NCI-H1694 (cell line): ENCODE measurements around the gene RPGR.

Source experiments
- DNase-seq: peaks from one replicate; lab custom pipeline; 2025; lab: John Stamatoyannopoulos, UW

RPGR gene

GRCh38 chrX:38262715-38263620 is 64.3 kb downstream of the RPGR start:
- DNase-seq: no peak

GRCh38 chrX:38260231-38260630 is 67.1 kb downstream of the RPGR start:
- DNase-seq: peak; percentile 0

GRCh38 chrX:38256019-38256418 is 71.3 kb downstream of the RPGR start:
- no peak for DNase-seq

- no peak for DNase-seq
These were observed 77.3 kb downstream of the RPGR start for GRCh38 chrX:38249965-38250364.

- DNase-seq: no peak
These were observed 80.3 kb downstream of the RPGR start for GRCh38 chrX:38247051-38247450.

GRCh38 chrX:38240541-38240940 is 86.8 kb downstream of the RPGR start:
- no peak for DNase-seq

- no peak for DNase-seq
These were observed 90.3 kb downstream of the RPGR start for GRCh38 chrX:38236901-38237615.

- no peak for DNase-seq
These were observed 93.2 kb downstream of the RPGR start for GRCh38 chrX:38233891-38234667.

GRCh38 chrX:38232079-38232686 is 95.1 kb downstream of the RPGR start:
- DNase-seq: no peak

- DNase-seq: no peak
These were observed 102.2 kb downstream of the RPGR start for GRCh38 chrX:38225093-38225492.

- DNase-seq: no peak
These were observed 103.1 kb downstream of the RPGR start for GRCh38 chrX:38224160-38224559.

GRCh38 chrX:38221391-38221929 is 105.8 kb downstream of the RPGR start:
- no peak for DNase-seq

- no peak for DNase-seq
These were observed 106.6 kb downstream of the RPGR start, which contains the start of gene SRPX for GRCh38 chrX:38220415-38221390. SRPX (minus strand) TSS chrX:38220871; CDS start chrX:38220792, 79 bp downstream.

GRCh38 chrX:38220024-38220414 is 107.3 kb downstream of the RPGR start:
- peak; percentile 6 for DNase-seq
